Measurements from ENCODE around the gene STRADB.

- TF ChIP-seq CTCF (IDR thresholded peaks at IDR 0.05; ENCODE audit: poor library complexity) (no peak), EZH2phosphoT487 (IDR thresholded peaks at IDR 0.05; ENCODE audit: low read depth, severe bottlenecking, unreplicated experiment) (no peak)
Measured at GRCh38 chr2:201402651-201403562, 48.6 kb upstream of the STRADB start.
